Activated naive CD4-positive, alpha-beta T cell treated with anti-CD3 and anti-CD28 coated beads, Interleukin-2, amount 10 ng/mL, durations not matched to agents 7 days and 5 days (primary cell): ENCODE data around the gene TNFRSF19.

Source experiments
- CTCF ChIA-PET: fragments of 350-600 bp; sonication (Branson Sonifier 250); formaldehyde crosslinking; loops from one replicate; lab custom pipeline; 2021; ENCODE audit warnings: antibody characterized with exemption; lab: Charles Lee
- DNase-seq: peaks from one replicate; pipeline ENCODE4 v3.0.0-alpha.2; 2020
- H3K27ac Mint-ChIP-seq: one replicate; pipeline ENCODE4 v1.8.0; 2021; ENCODE audit warnings: mild to moderate bottlenecking, moderate library complexity, mixed read lengths
- H3K27me3 Mint-ChIP-seq: one replicate; pipeline ENCODE4 v1.8.0; 2021; ENCODE audit warnings: mild to moderate bottlenecking, mixed read lengths
- H3K36me3 Mint-ChIP-seq: one replicate; pipeline ENCODE4 v1.8.0; 2021; ENCODE audit warnings: mixed read lengths
- H3K4me1 Mint-ChIP-seq: one replicate; pipeline ENCODE4 v1.8.0; 2021; ENCODE audit warnings: mixed read lengths
- H3K4me3 Mint-ChIP-seq: one replicate; pipeline ENCODE4 v1.8.0; 2021; ENCODE audit warnings: mild to moderate bottlenecking, moderate library complexity, mixed read lengths
- H3K9me3 Mint-ChIP-seq: one replicate; pipeline ENCODE4 v1.8.0; 2021; ENCODE audit warnings: mixed read lengths

TNFRSF19 gene

GRCh38 chr13:23557733-23558132, 12.5 kb upstream of the TNFRSF19 start:
- Mint-ChIP-seq H3K36me3 (no peaks in the 10 kb centered on the region), H3K4me3 (no peak overlapping the region), H3K27ac (no peak overlapping the region), H3K9me3 (no peaks in the 10 kb centered on the region), H3K4me1 (no peaks in the 10 kb centered on the region), H3K27me3 (no peaks in the 10 kb centered on the region)
- CTCF ChIA-PET = no interaction called here
- no peak for DNase-seq

- DNase-seq = no peak
- no peak overlapping the region for H3K27ac Mint-ChIP-seq
- CTCF ChIA-PET = no interaction called here
These were observed 11.3 kb upstream of the TNFRSF19 start for GRCh38 chr13:23558675-23559536.

GRCh38 chr13:23560571-23561089, 9.6 kb upstream of the TNFRSF19 start:
- no peak for DNase-seq
- Mint-ChIP-seq H3K36me3 (no peaks in the 10 kb centered on the region), H3K27me3 (no peaks in the 10 kb centered on the region), H3K4me3 (no peak overlapping the region), H3K9me3 (no peaks in the 10 kb centered on the region), H3K4me1 (no peaks in the 10 kb centered on the region), H3K27ac (no peak overlapping the region)
- CTCF ChIA-PET = no interaction called here

More at GRCh38 chr13:23558675-23559536, 11.3 kb upstream of the TNFRSF19 start:
- Mint-ChIP-seq H3K4me3 (no peak overlapping the region), H3K4me1 (no peaks in the 10 kb centered on the region), H3K36me3 (no peaks in the 10 kb centered on the region), H3K27me3 (no peaks in the 10 kb centered on the region), H3K9me3 (no peaks in the 10 kb centered on the region)

GRCh38 chr13:23561261-23561660, 9.0 kb upstream of the TNFRSF19 start:
- Mint-ChIP-seq H3K4me1 (no peaks in the 10 kb centered on the region), H3K27me3 (peaks cover 3% of the 10 kb centered on the region), H3K27ac (no peak overlapping the region), H3K4me3 (no peak overlapping the region), H3K36me3 (no peaks in the 10 kb centered on the region), H3K9me3 (no peaks in the 10 kb centered on the region)
- CTCF ChIA-PET = interaction anchor here (0.7 kb wide), 1 partner anchor 1238 kb away, joined by 3 read pairs; no protein-coding TSS in a partner anchor
- no peak for DNase-seq

GRCh38 chr13:23563085-23563845, 6.9 kb upstream of the TNFRSF19 start:
- DNase-seq = no peak
- Mint-ChIP-seq H3K27me3 (peaks cover 9% of the 10 kb centered on the region), H3K9me3 (no peaks in the 10 kb centered on the region), H3K36me3 (no peaks in the 10 kb centered on the region), H3K4me3 (no peak overlapping the region), H3K4me1 (no peaks in the 10 kb centered on the region), H3K27ac (no peak overlapping the region)
- CTCF ChIA-PET = no interaction called here

GRCh38 chr13:23567906-23568460, 2.2 kb upstream of the TNFRSF19 start:
- Mint-ChIP-seq H3K4me1 (no peaks in the 10 kb centered on the region), H3K27me3 (peaks cover 27% of the 10 kb centered on the region), H3K4me3 (no peak overlapping the region), H3K27ac (no peak overlapping the region), H3K36me3 (no peaks in the 10 kb centered on the region), H3K9me3 (no peaks in the 10 kb centered on the region)
- CTCF ChIA-PET = no interaction called here
- no peak for DNase-seq

- Mint-ChIP-seq H3K27me3 (peaks cover 39% of the 10 kb centered on the region), H3K27ac (no peak overlapping the region), H3K4me1 (no peaks in the 10 kb centered on the region), H3K9me3 (no peaks in the 10 kb centered on the region), H3K36me3 (no peaks in the 10 kb centered on the region), H3K4me3 (no peak overlapping the region)
- CTCF ChIA-PET = interaction anchor here (0.8 kb wide), 1 partner anchor 809 kb away, joined by 3 read pairs; no protein-coding TSS in a partner anchor
- DNase-seq = no peak
These were observed 706 bp downstream of the TNFRSF19 start for GRCh38 chr13:23570921-23571315.

GRCh38 chr13:23571431-23571830, 1.2 kb downstream of the TNFRSF19 start:
- H3K36me3 Mint-ChIP-seq = no peaks in the 10 kb centered on the region
- H3K27ac Mint-ChIP-seq = no peak overlapping the region
- CTCF ChIA-PET = interaction anchor here (0.8 kb wide), 1 partner anchor 810 kb away, joined by 3 read pairs; no protein-coding TSS in a partner anchor
- DNase-seq = no peak
- no peak overlapping the region for H3K4me3 Mint-ChIP-seq
- no peaks in the 10 kb centered on the region for H3K4me1 Mint-ChIP-seq
- no peaks in the 10 kb centered on the region for H3K9me3 Mint-ChIP-seq
- H3K27me3 Mint-ChIP-seq = peaks cover 39% of the 10 kb centered on the region

- CTCF ChIA-PET = interaction anchor here (0.7 to 0.8 kb wide), 2 partner anchors 169 to 292 kb away, joined by 4 read pairs; no protein-coding TSS in a partner anchor
- DNase-seq = no peak
- H3K4me3 Mint-ChIP-seq = no peak overlapping the region
- no peaks in the 10 kb centered on the region for H3K36me3 Mint-ChIP-seq
- no peak overlapping the region for H3K27ac Mint-ChIP-seq
- peaks cover 46% of the 10 kb centered on the region for H3K27me3 Mint-ChIP-seq
- H3K4me1 Mint-ChIP-seq = peaks cover 5% of the 10 kb centered on the region
- no peaks in the 10 kb centered on the region for H3K9me3 Mint-ChIP-seq
These were observed 2.6 kb downstream of the TNFRSF19 start for GRCh38 chr13:23572836-23573235.

- H3K36me3 Mint-ChIP-seq = no peaks in the 10 kb centered on the region
- H3K27me3 Mint-ChIP-seq = peaks cover 55% of the 10 kb centered on the region
- H3K4me1 Mint-ChIP-seq = peaks cover 13% of the 10 kb centered on the region
- CTCF ChIA-PET = no interaction called here
- H3K27ac Mint-ChIP-seq = no peak overlapping the region
- H3K4me3 Mint-ChIP-seq = no peak overlapping the region
- no peaks in the 10 kb centered on the region for H3K9me3 Mint-ChIP-seq
- DNase-seq = no peak
These were observed 4.4 kb downstream of the TNFRSF19 start for GRCh38 chr13:23574421-23575145.

GRCh38 chr13:23575632-23576031, 5.4 kb downstream of the TNFRSF19 start:
- Mint-ChIP-seq H3K36me3 (no peaks in the 10 kb centered on the region), H3K9me3 (no peaks in the 10 kb centered on the region), H3K4me1 (peaks cover 21% of the 10 kb centered on the region), H3K4me3 (no peak overlapping the region), H3K27me3 (peaks cover 55% of the 10 kb centered on the region), H3K27ac (no peak overlapping the region)
- DNase-seq = no peak
- CTCF ChIA-PET = interaction anchor here (1.7 kb wide), 1 partner anchor 295 kb away, joined by 3 read pairs; no protein-coding TSS in a partner anchor

GRCh38 chr13:23578411-23579071, 8.3 kb downstream of the TNFRSF19 start:
- Mint-ChIP-seq H3K9me3 (no peaks in the 10 kb centered on the region), H3K36me3 (no peaks in the 10 kb centered on the region), H3K4me1 (peaks cover 21% of the 10 kb centered on the region), H3K4me3 (peak overlapping the region; percentile 78), H3K27me3 (peaks cover 61% of the 10 kb centered on the region), H3K27ac (peak overlapping the region; percentile 80)
- CTCF ChIA-PET = interaction anchor here (1.1 to 1.4 kb wide), 3 partner anchors 90 to 291 kb away, joined by 3 read pairs; no protein-coding TSS in a partner anchor
- DNase-seq = peak; percentile 82
